ENCODE results near the gene EHMT1.

EHMT1 gene

GRCh38 chr9:137618105-137619067 lies at the start of gene EHMT1:
Gene EHMT1 (plus strand): TSS chr9:137619005. CDS start chr9:137619029, 24 bp downstream.
- DNase-seq: peak; percentile 83 to 95

GRCh38 chr9:137569609-137570203 lies 49.1 kb upstream of the EHMT1 start:
- no peak for DNase-seq

GRCh38 chr9:137570566-137570965 lies 48.2 kb upstream of the EHMT1 start:
- no peak for DNase-seq

- no peak for DNase-seq
Measured at GRCh38 chr9:137574192-137574591, 44.6 kb upstream of the EHMT1 start.

GRCh38 chr9:137575364-137575715 lies 43.5 kb upstream of the EHMT1 start:
- peak in 1 of 2 donors; percentile 16 for DNase-seq

GRCh38 chr9:137575716-137576411 lies 42.9 kb upstream of the EHMT1 start:
- no peak for DNase-seq

- peak; percentile 90 to 99 for DNase-seq
Measured at GRCh38 chr9:137578518-137579258, 40.1 kb upstream of the EHMT1 start, which contains the start of gene DPH7. Gene DPH7 (minus strand): TSS chr9:137578925. CDS start chr9:137578777, 148 bp downstream.

- no peak for DNase-seq
Measured at GRCh38 chr9:137579259-137579604, 39.6 kb upstream of the EHMT1 start.

- no peak for DNase-seq
Measured at GRCh38 chr9:137580209-137580953, 38.4 kb upstream of the EHMT1 start.

- no peak for DNase-seq
Measured at GRCh38 chr9:137580954-137581322, 37.9 kb upstream of the EHMT1 start.

- no peak for DNase-seq
Measured at GRCh38 chr9:137581361-137582285, 37.2 kb upstream of the EHMT1 start.

GRCh38 chr9:137582286-137582860 lies 36.4 kb upstream of the EHMT1 start:
- peak in 1 of 2 donors; percentile 56 for DNase-seq

- DNase-seq: no peak
Measured at GRCh38 chr9:137583347-137583746, 35.5 kb upstream of the EHMT1 start.

- no peak for DNase-seq
Measured at GRCh38 chr9:137583957-137584356, 34.8 kb upstream of the EHMT1 start.

- DNase-seq: no peak
Measured at GRCh38 chr9:137586854-137587253, 32.0 kb upstream of the EHMT1 start.

- DNase-seq: no peak
Measured at GRCh38 chr9:137588311-137588710, 30.5 kb upstream of the EHMT1 start.

- no peak for DNase-seq
Measured at GRCh38 chr9:137588891-137589290, 29.9 kb upstream of the EHMT1 start.

GRCh38 chr9:137589441-137590122 lies 29.2 kb upstream of the EHMT1 start:
- DNase-seq: no peak

GRCh38 chr9:137590123-137590468 lies 28.7 kb upstream of the EHMT1 start:
- DNase-seq: no peak

All from inflammatory macrophage treated with lipopolysaccharide for 1 hour (primary cell).